Natural killer cell (primary cell): ENCODE results near the gene OCRL. TPM values are rescaled to one million over a fixed set of nuclear protein-coding genes. Genes with fewer than 3 reads are reported as not detected.

Experiments used
- ATAC-seq, 3 donors: fragments of 150-1000 bp in 2 of 3; fragments of 200-7000 bp in 1 of 3; cut with Tn5 transposase; 1 replicate in 1 of 3; 2 replicates in 2 of 3; pipeline ENCODE4 v1.10.0; 2021; ENCODE audit warnings: mild to moderate bottlenecking in 2 of 3, moderate library complexity in 2 of 3
- DNase-seq, 2 donors: peaks; one replicate each; pipeline versions ENCODE4 v3.0.0 to v3.0.0-alpha.2; 2013 to 2021; ENCODE audit warnings: mixed read lengths in 1 of 2
- H3K27ac ChIP-seq: one replicate; pipeline ENCODE4 v1.5.1; 2013; ENCODE audit warnings: mild to moderate bottlenecking, low read length
- H3K27me3 ChIP-seq: one replicate; pipeline ENCODE4 v1.6.1; 2013; ENCODE audit warnings: low read length; ENCODE audit not compliant: control insufficient read depth, insufficient read depth
- H3K36me3 ChIP-seq: one replicate; pipeline ENCODE4 v1.6.1; 2013; ENCODE audit warnings: low read length; ENCODE audit not compliant: control insufficient read depth, insufficient read depth
- H3K4me1 ChIP-seq: one replicate; pipeline ENCODE4 v1.6.1; 2013; ENCODE audit warnings: low read length; ENCODE audit not compliant: control insufficient read depth, insufficient read depth
- H3K4me3 ChIP-seq: one replicate; pipeline ENCODE4 v1.5.1; 2013; ENCODE audit warnings: low read length
- H3K9me3 ChIP-seq: one replicate; pipeline ENCODE4 v1.6.1; 2013; ENCODE audit warnings: low read length; ENCODE audit not compliant: control insufficient read depth, insufficient read depth
- H3K27ac Mint-ChIP-seq, 2 donors: one replicate each; pipeline ENCODE4 v1.8.0; 2022; ENCODE audit warnings: mild to moderate bottlenecking in 2 of 2, mixed read lengths in 2 of 2, moderate library complexity in 1 of 2
- H3K27me3 Mint-ChIP-seq, 2 donors: one replicate each; pipeline ENCODE4 v1.8.0; 2022; ENCODE audit warnings: low read depth in 2 of 2, mixed read lengths in 2 of 2
- H3K36me3 Mint-ChIP-seq: one replicate; pipeline ENCODE4 v1.8.0; 2022; ENCODE audit warnings: mixed read lengths
- H3K4me1 Mint-ChIP-seq, 2 donors: one replicate each; pipeline ENCODE4 v1.8.0; 2022; ENCODE audit warnings: mixed read lengths in 2 of 2
- H3K4me3 Mint-ChIP-seq: one replicate; pipeline ENCODE4 v1.8.0; 2022; ENCODE audit warnings: mild to moderate bottlenecking, moderate library complexity, mixed read lengths
- H3K9me3 Mint-ChIP-seq, 2 donors: one replicate each; pipeline ENCODE4 v1.8.0; 2022; ENCODE audit warnings: mixed read lengths in 2 of 2
- CTCF ChIP-seq: fragments of 200-600 bp; IDR thresholded peaks from one replicate; pipeline ENCODE4 v1.8.0; 2022; ENCODE audit warnings: antibody characterized with exemption
- WGBS: methylation state at CpG from one replicate; pipeline ENCODE4 v1.1.7; 2013; ENCODE audit warnings: missing lambda C conversion rate; ENCODE audit not compliant: insufficient coverage; 5-methylcytosine and 5-hydroxymethylcytosine counted together
- intact Hi-C: fragments of 100-400 bp; cut with micrococcal nuclease; formaldehyde crosslinking; loops from one replicate; pipeline ENCODE4 v1.14.2; 2022
- total RNA-seq, 4 donors: library from RNA; stranded (reverse); fragments of 120-200 nt in 1 of 4; gene quantifications; one replicate each; pipeline versions ENCODE4 v1.2.3 to v1.2.4, GENCODE V29; 2013 to 2022

Gene OCRL
- total RNA-seq, result 1 to 10 TPM; 1.0 to 2.2 (median 1.8) TPM
- total RNA-seq (2013), result 2.7 TPM

- WGBS, result under 1% methylated on average over 40 of the region's 60 CpGs
- H3K27me3 Mint-ChIP-seq, result peaks cover 15 to 35% of the 10 kb centered on the region in 2 donors
- Histone ChIP-seq H3K27me3 (no peaks in the 10 kb centered on the region), H3K36me3 (no peaks in the 10 kb centered on the region), H3K4me3 (peak within 1 kb of the TSS; percentile 49), H3K27ac (no peak within 1 kb of the TSS), H3K9me3 (no peaks in the 10 kb centered on the region), H3K4me1 (peaks cover 7% of the 10 kb centered on the region)
- H3K36me3 Mint-ChIP-seq, result no peaks in the 10 kb centered on the region
- peak; percentile 15 to 64 for DNase-seq
- H3K4me3 Mint-ChIP-seq, result peak within 1 kb of the TSS; percentile 79
- H3K9me3 Mint-ChIP-seq, result no peaks in the 10 kb centered on the region
- H3K4me1 Mint-ChIP-seq, result peaks cover 0 to 7% of the 10 kb centered on the region in 2 donors
- peak in 2 of 3 donors; percentile 65 to 80 for ATAC-seq
- peak; percentile 33 for TF ChIP-seq CTCF
- H3K27ac Mint-ChIP-seq, result no peak within 1 kb of the TSS
- intact Hi-C loops, result no loop called here
These were observed at the start of gene OCRL for GRCh38 chrX:129540068-129540653. TSS of gene OCRL (plus strand) at chrX:129540259. CDS start at chrX:129540440, 181 bp downstream.

- intact Hi-C loops, result no loop called here
- WGBS, result 60% methylated on average over 1 of the region's 2 CpGs
- H3K27me3 Mint-ChIP-seq, result peaks cover 3 to 15% of the 10 kb centered on the region in 2 donors
- Histone ChIP-seq H3K27me3 (no peaks in the 10 kb centered on the region), H3K4me1 (no peaks in the 10 kb centered on the region), H3K36me3 (no peaks in the 10 kb centered on the region), H3K27ac (no peak overlapping the region), H3K9me3 (no peaks in the 10 kb centered on the region), H3K4me3 (no peak overlapping the region)
- no peaks in the 10 kb centered on the region for H3K4me1 Mint-ChIP-seq
- no peak for ATAC-seq
- H3K27ac Mint-ChIP-seq, result no peak overlapping the region
- no peaks in the 10 kb centered on the region for H3K36me3 Mint-ChIP-seq
- no peaks in the 10 kb centered on the region for H3K9me3 Mint-ChIP-seq
- TF ChIP-seq CTCF, result no peak
- H3K4me3 Mint-ChIP-seq, result no peak overlapping the region
- DNase-seq, result no peak
These were observed 49.7 kb upstream of the OCRL start for GRCh38 chrX:129490330-129490729.

DNA sequence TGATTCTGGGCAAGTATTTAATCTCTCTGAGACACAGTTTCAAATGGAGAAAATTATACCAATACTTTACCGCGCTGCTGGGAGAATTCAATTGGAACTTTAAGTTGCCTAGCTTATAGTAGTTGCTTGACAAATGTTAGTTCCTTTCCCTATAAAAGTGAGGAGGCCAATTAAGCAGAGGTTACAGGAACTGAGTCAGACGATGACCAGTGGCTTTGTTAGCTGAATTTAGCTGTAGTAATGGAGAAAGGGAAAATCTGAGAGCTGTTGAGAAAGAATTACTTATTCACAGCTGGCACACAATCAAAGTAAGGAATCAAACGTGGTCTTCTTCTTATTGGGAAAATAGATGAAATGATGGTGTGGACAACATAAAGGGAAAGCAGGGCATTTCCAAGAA lies 46.4 kb upstream of the OCRL start:
- TF ChIP-seq CTCF, result no peak
- Histone ChIP-seq H3K9me3 (no peaks in the 10 kb centered on the region), H3K4me1 (no peaks in the 10 kb centered on the region), H3K27me3 (no peaks in the 10 kb centered on the region), H3K36me3 (no peaks in the 10 kb centered on the region), H3K27ac (no peak overlapping the region), H3K4me3 (no peak overlapping the region)
- intact Hi-C loops, result no loop called here
- no CpG with 5 or more reads among the region's 4 CpGs for WGBS
- ATAC-seq (no peak), DNase-seq (no peak)
- Mint-ChIP-seq H3K4me1 (no peaks in the 10 kb centered on the region), H3K4me3 (no peak overlapping the region), H3K27ac (no peak overlapping the region), H3K36me3 (no peaks in the 10 kb centered on the region), H3K27me3 (peaks cover 0 to 8% of the 10 kb centered on the region in 2 donors), H3K9me3 (no peaks in the 10 kb centered on the region)

DNA sequence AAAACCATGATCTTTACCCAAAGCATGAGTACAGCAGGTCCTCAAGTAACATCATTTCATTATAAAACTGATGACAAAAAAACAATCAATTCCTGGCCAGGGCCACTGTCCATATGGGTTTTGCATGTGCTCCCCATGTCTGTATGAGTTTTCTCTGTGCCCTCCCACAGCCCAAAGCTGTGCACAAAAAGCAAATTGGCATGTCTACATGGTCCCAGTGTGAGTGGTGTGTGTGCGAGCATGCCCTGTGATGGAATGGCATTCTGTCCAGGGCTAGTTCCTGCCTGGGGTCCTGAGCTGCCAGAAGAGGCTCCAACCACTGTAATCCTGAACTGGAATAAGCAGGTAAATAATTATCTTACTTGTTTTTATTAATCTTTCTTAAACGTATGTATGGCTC lies 45.2 kb upstream of the OCRL start:
- Mint-ChIP-seq H3K4me3 (no peak overlapping the region), H3K36me3 (no peaks in the 10 kb centered on the region), H3K27ac (no peak overlapping the region), H3K4me1 (no peaks in the 10 kb centered on the region), H3K9me3 (no peaks in the 10 kb centered on the region), H3K27me3 (peaks cover 0 to 5% of the 10 kb centered on the region in 2 donors)
- DNase-seq, result no peak
- no peaks in the 10 kb centered on the region for H3K27me3 ChIP-seq
- no peaks in the 10 kb centered on the region for H3K36me3 ChIP-seq
- WGBS, result 89% methylated on average over 1 of the region's 2 CpGs
- ATAC-seq, result no peak
- H3K4me3 ChIP-seq, result no peak overlapping the region
- no peaks in the 10 kb centered on the region for H3K4me1 ChIP-seq
- no peaks in the 10 kb centered on the region for H3K9me3 ChIP-seq
- TF ChIP-seq CTCF, result no peak
- no peak overlapping the region for H3K27ac ChIP-seq
- intact Hi-C loops, result no loop called here
